BJ (cell line): ENCODE measurements around the gene CKLF. TPM values are rescaled to one million over a fixed set of nuclear protein-coding genes. Genes with fewer than 3 reads are reported as not detected.
"Not testable (repeated sequence)": the region's sequence is repeated elsewhere in the genome, so short reads cannot be mapped to it uniquely, and the experiment has no call there.

ENCODE experiments used
- CTCF ChIA-PET: fragments of 350-600 bp; formaldehyde crosslinking; extraction: SDS; loops from one replicate; lab custom pipeline; 2021; ENCODE audit warnings: antibody characterized with exemption, inconsistent platforms; lab: Yijun Ruan, JAX
- POLR2A ChIA-PET: fragments of 300-600 bp; sonication (Branson Sonifier 250); formaldehyde crosslinking; extraction: SDS; loops from one replicate; lab custom pipeline; 2021; ENCODE audit warnings: antibody characterized with exemption; lab: Charles Lee
- DNase-seq: peaks from one replicate; pipeline ENCODE4 v3.0.0-alpha.2; 2011; ENCODE audit warnings: low read depth
- H3K27me3 ChIP-seq: 2 replicates; pipeline ENCODE4 v1.6.0; 2011; ENCODE audit warnings: low read length; ENCODE audit not compliant: control insufficient read depth, insufficient read depth
- H3K36me3 ChIP-seq: 2 replicates; pipeline ENCODE4 v1.5.1; 2011; ENCODE audit warnings: low read length; ENCODE audit not compliant: control insufficient read depth, insufficient read depth
- H3K4me3 ChIP-seq: 2 replicates; pipeline ENCODE4 v1.5.1; 2011; ENCODE audit warnings: low read depth, mild to moderate bottlenecking, control low read depth, low read length
- CTCF ChIP-seq: IDR thresholded peaks from 2 replicates; pipeline ENCODE4 v1.5.1; 2011; ENCODE audit warnings: low read depth, mild to moderate bottlenecking, control low read depth, inconsistent platforms, low read length, moderate library complexity; ENCODE audit not compliant: insufficient read depth
- polyA plus RNA-seq: library from polyadenylated mRNA; depleted of rRNA; stranded (reverse); fragments of >200 nt; gene quantifications from 2 replicates; pipeline ENCODE4 v1.2.3, GENCODE V29; 2011

Gene CKLF
- polyA plus RNA-seq, 1 experiment, result 60.8 TPM

GRCh38 chr16:66563574-66564334, 11.4 kb downstream of the CKLF start:
- POLR2A ChIA-PET, result interaction anchor here (0.6 kb wide), 1 partner anchor 12 kb away, joined by 6 read pairs; the partner anchor contains the start of gene CKLF

GRCh38 chr16:66566051-66566901, 13.9 kb downstream of the CKLF start, which contains the start of gene CMTM1:
TSS of gene CMTM1 (plus strand) at chr16:66566439. CDS start at chr16:66566514, 75 bp downstream.
- ChIA-PET CTCF (interaction anchor here (3.7 kb wide), 1 partner anchor 13 kb away, joined by 13 read pairs; the partner anchor contains the start of gene CKLF), POLR2A (no interaction called here)
- H3K36me3 ChIP-seq, result peaks cover 2% of the 10 kb centered on the region; the same call in 1 of the 2 replicates
- DNase-seq, result no peak
- H3K4me3 ChIP-seq, result no peak within 1 kb of the TSS
- TF ChIP-seq CTCF, result no peak
- no peaks in the 10 kb centered on the region for H3K27me3 ChIP-seq

More at GRCh38 chr16:66563574-66564334, 11.4 kb downstream of the CKLF start:
- Histone ChIP-seq H3K27me3 (no peaks in the 10 kb centered on the region), H3K4me3 (no peak overlapping the region), H3K36me3 (peaks cover 2% of the 10 kb centered on the region; the same call in 1 of the 2 replicates)
- no peak for TF ChIP-seq CTCF
- no peak for DNase-seq
- CTCF ChIA-PET, result interaction anchor here (0.6 to 3.7 kb wide), 4 partner anchors 10 to 304 kb away, joined by 3 to 13 read pairs (median 4); partner anchors contain the start of gene CKLF

GRCh38 chr16:66567270-66567669, 14.9 kb downstream of the CKLF start:
- CTCF ChIA-PET, POLR2A ChIA-PET: not testable (repeated sequence)

GRCh38 chr16:66568355-66568754, 16.0 kb downstream of the CKLF start:
- POLR2A ChIA-PET, result no interaction called here
- CTCF ChIA-PET, result no interaction called here
- DNase-seq, result no peak

More at GRCh38 chr16:66567270-66567669, 14.9 kb downstream of the CKLF start:
- not testable (repeated sequence) for H3K36me3 ChIP-seq, DNase-seq, H3K4me3 ChIP-seq, H3K27me3 ChIP-seq

GRCh38 chr16:66569131-66569530, 16.8 kb downstream of the CKLF start:
- CTCF ChIA-PET, result interaction anchor here (1.2 to 1.3 kb wide), 2 partner anchors 11 to 12 kb away, joined by 4 to 5 read pairs; no protein-coding TSS in a partner anchor
- no peaks in the 10 kb centered on the region for H3K27me3 ChIP-seq
- no peak for TF ChIP-seq CTCF
- no peak for DNase-seq
- POLR2A ChIA-PET, result no interaction called here
- no peak overlapping the region for H3K4me3 ChIP-seq
- H3K36me3 ChIP-seq, result peaks cover 2% of the 10 kb centered on the region

More at GRCh38 chr16:66568355-66568754, 16.0 kb downstream of the CKLF start:
- peaks cover 2% of the 10 kb centered on the region for H3K36me3 ChIP-seq
- H3K4me3 ChIP-seq, result no peak overlapping the region
- no peak for TF ChIP-seq CTCF
- H3K27me3 ChIP-seq, result no peaks in the 10 kb centered on the region
